Epithelial cell of prostate (primary cell): ENCODE measurements around the gene SLC9A2.

Experiments
- DNase-seq: peaks from one replicate; pipeline ENCODE4 v3.0.0-alpha.2; 2011; ENCODE audit warnings: low read depth, low spot score
- H3K27ac ChIP-seq: fragments of 450-650 bp; 2 replicates; pipeline ENCODE4 v1.5.1; 2017; ENCODE audit warnings: mild to moderate bottlenecking

Gene SLC9A2

GRCh38 chr2:102718387-102719316, 99.3 kb downstream of the SLC9A2 start:
- no peak for DNase-seq
- no peak overlapping the region for H3K27ac ChIP-seq

DNA sequence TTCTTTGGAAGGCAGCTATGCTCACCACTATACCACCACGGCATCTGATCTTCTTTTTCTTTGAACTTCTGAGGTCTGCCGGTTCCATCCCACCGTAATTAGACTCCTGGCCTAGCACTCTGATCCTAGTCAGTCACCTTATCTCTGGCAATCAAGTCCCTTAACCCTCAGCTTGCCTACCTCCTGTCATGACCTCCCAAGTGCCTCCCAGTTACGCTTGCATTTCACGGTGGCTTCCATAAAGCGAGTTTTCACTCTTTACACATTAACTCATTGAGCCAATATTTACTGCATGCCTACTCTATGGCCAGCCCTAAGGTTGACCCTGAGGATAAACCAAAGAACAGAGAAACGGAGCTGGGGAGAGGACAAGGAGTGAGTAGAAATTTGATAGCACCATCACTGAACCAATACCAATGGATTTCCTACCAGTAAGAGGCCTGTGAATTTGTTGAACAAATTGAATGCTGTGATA, 104.7 kb downstream of the SLC9A2 start:
- no peak for DNase-seq
- no peak overlapping the region for H3K27ac ChIP-seq

- DNase-seq, result no peak
- H3K27ac ChIP-seq, result no peak overlapping the region
Observed at GRCh38 chr2:102724553-102724952, 105.2 kb downstream of the SLC9A2 start.

DNA sequence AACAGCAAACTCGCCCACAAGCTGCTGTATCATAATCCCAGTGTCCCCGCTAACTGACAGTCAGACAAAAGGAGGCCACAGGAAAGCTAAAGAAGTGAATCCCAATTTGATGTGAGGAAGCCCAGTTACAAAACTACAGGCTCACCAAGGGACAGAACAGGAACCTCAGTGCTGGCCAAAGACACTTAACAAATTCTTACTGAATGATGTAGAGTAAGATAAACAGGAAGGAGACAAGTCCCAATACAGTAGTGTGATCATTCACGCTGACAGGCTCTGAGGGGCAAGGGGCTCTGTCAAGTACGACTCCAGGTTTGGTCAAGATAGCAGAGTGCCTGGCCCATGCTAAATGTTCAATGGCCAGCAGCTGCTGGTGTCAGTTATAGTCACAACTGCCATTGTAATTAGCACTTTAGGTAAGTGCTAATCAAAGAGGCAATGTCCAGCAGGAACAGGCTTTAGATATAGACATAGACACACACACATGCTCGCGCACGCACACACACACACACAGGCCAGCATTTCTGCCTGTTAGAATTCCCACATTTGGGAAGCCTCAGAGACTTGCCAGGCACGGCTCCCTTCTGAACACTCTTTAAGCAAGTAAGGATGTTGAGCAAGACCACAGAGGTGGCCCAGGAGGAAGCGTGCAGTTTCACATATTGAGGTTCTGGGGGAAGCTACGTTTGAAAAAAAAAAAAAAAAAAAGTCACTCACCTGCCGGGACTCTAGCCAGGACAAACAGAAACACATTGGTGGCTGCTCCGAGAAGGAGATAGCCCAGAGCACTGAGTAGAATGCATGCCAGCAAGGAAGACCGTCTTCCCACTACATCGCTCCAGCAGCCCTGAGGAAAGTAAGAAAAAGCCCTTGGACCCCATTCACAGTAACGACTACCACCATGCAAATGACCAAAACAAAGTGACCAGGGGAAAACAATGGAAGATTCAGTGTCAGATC, 107.1 kb downstream of the SLC9A2 start:
- no peak overlapping the region for H3K27ac ChIP-seq
- DNase-seq, result no peak

DNA sequence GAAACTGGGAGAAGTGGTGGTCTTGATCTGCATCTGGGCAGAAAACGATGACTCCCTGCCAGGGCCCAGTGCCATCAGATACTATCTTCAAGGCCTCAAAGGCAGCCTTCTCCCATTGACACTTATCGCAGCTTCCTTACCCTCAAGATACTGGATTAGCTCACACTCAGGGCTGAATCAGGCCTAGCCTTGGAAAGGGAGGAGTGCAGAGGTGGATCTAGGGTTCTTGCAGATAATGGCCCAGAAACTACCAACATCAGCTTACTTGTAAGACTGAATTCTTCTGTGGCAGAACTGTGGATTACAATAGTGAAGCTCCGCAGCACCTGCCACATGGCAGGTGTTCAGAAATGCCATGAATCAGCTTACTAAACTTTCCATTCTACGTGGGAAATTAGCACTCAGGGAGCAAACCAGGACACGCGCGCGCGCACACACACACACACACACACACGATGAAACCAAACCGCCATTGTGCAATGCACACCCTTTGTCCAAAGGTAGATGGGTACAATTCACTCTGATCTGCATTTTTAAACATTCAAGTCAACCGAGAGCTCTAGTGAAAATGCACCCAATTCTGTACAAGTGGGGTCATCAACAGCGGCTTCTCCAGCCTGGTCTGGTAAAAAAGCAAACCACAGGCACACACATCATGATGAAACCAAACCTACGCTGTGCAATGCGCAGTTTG, 116.2 kb downstream of the SLC9A2 start:
- no peak for DNase-seq
- H3K27ac ChIP-seq, result no peak overlapping the region

DNA sequence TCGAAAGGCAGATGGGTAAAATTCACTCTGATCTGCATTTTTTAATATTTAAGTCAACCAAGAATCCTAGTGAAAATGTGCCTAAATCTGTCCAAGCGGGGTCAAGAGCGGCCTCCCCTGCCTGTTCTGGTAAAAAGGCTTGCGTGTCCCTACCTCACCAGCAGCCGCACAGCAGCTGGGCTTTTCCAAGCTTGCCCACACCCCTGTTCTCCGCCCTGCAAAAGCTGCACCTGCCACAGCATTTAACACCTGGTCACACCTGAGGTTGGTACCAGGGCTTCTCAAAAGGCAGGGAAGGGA, 116.7 kb downstream of the SLC9A2 start:
- DNase-seq, result no peak
- H3K27ac ChIP-seq, result peak overlapping the region; percentile 38

- no peak for DNase-seq
- peak overlapping the region; percentile 38 for H3K27ac ChIP-seq
Observed at GRCh38 chr2:102736410-102737409, 117.4 kb downstream of the SLC9A2 start.

- DNase-seq, result no peak
- no peak overlapping the region for H3K27ac ChIP-seq
Observed at GRCh38 chr2:102737431-102737830, 118.1 kb downstream of the SLC9A2 start.

- H3K27ac ChIP-seq, result no peak overlapping the region
- no peak for DNase-seq
Observed at GRCh38 chr2:102743259-102743658, 123.9 kb downstream of the SLC9A2 start.

DNA sequence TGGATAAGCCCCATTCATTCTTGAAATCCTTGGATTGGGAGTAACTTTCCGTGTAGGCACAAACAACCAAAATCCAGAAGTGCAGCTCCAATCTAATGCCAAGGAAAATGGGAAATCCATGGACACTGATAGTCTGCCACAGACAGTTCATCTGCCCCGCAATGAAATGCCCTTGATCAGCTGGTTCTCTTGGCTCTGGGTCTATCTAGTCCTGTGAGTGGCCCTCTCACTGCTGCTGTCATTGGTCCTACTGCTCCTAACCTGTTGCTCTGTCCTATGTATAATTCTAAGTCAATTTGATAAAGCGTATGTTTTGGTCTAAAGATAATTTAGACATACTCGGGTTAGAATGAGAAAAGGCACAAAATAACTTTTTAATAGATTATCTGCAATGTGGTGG, 128.8 kb downstream of the SLC9A2 start:
- DNase-seq, result no peak
- H3K27ac ChIP-seq, result no peak overlapping the region

DNA sequence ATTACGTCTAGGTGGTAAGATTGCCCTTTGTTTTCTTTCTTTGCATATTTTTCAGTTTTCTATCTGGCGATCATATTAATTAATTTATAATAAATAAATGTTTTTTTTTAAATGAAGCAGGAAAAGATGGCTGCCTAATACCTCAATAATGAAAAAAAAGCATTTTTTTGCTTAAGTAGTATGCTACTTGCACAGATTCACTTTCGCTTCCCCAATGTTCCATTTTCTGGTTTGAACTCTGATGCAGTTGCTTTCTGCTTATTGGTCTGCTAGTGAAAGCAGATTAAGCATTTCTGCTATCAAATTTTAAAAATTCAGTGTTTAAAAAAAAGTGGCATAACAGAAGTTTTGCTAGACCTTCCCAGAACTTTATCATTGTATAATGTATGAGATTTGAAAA, 130.6 kb downstream of the SLC9A2 start:
- no peak for DNase-seq

GRCh38 chr2:102753563-102754159, 134.3 kb downstream of the SLC9A2 start:
- no peak overlapping the region for H3K27ac ChIP-seq
- DNase-seq, result peak; percentile 6

More for the DNA sequence above, 130.6 kb downstream of the SLC9A2 start:
- H3K27ac ChIP-seq, result no peak overlapping the region

DNA sequence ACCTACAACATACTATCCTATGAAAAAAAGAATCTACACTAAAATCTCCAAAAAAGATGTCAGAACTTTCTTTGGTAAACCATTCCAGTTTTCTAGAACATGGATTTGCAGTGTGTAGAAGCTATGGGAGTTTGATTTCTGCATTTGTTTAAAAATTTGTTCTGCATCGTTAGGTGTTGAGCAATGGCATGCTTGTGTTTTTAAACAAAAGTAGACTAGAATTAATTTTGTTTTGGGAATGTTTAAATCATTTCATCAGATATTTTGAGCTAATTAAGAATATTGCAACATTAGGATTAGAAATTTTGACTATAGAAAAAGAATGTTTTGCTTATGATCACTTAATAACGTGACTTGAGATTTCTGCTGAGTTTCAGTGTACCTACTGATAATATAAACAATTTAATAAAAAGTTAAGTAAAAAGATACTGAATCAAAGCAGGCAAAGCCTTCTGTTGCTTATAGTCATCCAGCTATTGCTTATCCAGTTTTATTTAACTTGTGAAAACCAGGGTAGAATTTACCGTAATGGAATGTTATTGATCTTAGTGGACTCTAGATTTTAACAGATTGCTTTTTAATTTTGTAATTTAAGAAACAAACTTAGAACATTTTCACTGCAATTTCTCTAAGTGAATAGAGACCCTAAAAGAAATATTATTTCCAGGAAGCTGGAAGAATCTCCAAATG, 135.2 kb downstream of the SLC9A2 start:
- no peak overlapping the region for H3K27ac ChIP-seq
- DNase-seq, result no peak

DNA sequence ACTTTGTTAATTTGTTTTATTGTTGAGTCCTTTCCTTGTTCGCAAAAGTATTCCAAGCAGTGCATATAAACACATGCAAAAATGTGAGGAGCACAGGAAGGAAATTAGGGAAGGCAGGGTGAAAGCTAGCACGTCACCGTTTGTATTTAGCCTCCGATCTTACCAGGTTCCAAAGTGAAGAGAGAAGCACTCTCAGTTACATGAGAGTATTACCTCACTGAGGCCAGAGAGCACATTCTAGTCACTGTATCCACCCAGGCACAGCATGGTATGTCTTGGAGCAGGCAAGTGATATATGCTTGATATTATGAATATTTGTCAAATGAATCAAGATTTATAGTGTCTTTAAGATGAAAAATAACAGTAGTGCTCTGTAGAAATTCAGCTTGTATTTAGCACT, 135.9 kb downstream of the SLC9A2 start:
- DNase-seq, result no peak
- no peak overlapping the region for H3K27ac ChIP-seq

GRCh38 chr2:102758439-102758838, 139.1 kb downstream of the SLC9A2 start:
- DNase-seq, result no peak
- H3K27ac ChIP-seq, result no peak overlapping the region
